Neural progenitor cell (in vitro differentiated cells): ENCODE measurements around the gene PTGIR.
A peak's percentile ranks its signal among the peaks of the same experiment; 100 is the strongest.

Experiments
- EZH2 ChIP-seq: fragments of 200-600 bp; sonication (generic); IDR thresholded peaks from 2 replicates; pipeline ENCODE4 v1.6.1; 2017; ENCODE audit warnings: antibody characterized with exemption, mild to moderate bottlenecking, moderate library complexity
- EZH2phosphoT487 ChIP-seq: fragments of 200-600 bp; sonication (generic); IDR thresholded peaks from 2 replicates; pipeline ENCODE4 v1.6.1; 2017; ENCODE audit warnings: antibody characterized with exemption
- TF ChIP-seq, protein P1 (sequence below): fragments of 200-600 bp; sonication (generic); IDR thresholded peaks from 2 replicates; pipeline ENCODE4 v1.5.1; 2017; ENCODE audit warnings: antibody characterized with exemption, mild to moderate bottlenecking

DNA sequence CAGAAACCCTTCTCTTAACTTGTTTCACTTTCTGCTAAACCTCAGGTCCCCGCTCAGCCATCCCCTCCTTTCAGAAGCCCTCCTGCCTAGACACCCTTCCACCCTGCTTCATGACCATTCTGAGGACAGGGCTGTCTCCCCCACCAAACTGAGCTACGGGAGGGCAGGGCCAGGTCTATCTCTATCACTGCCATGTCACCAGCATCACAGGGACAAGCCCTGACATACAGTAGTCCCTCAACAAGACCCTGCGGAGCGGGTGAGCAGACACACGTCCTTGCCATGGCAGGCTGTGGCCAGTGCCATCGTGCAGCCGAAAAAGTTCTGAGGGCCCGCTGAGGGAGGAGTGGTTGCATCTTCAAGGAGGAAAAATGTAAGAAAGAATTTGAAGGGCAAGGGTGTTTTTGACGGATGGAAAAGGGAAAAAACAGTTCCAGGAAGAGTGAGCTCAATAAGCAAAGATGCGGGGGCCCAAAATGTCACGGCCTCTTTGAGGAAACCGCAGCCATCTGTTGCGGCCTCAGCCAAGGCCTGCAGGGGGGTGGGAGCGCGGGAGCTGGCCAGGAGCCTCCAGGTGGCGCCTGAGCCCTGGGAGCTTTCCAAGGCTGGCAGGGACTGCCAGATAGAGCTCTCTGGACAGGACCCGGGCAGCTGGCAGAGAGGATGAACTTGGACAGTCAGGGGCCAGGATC is 8.1 kb downstream of the PTGIR start:
- TF ChIP-seq, protein P1, sequence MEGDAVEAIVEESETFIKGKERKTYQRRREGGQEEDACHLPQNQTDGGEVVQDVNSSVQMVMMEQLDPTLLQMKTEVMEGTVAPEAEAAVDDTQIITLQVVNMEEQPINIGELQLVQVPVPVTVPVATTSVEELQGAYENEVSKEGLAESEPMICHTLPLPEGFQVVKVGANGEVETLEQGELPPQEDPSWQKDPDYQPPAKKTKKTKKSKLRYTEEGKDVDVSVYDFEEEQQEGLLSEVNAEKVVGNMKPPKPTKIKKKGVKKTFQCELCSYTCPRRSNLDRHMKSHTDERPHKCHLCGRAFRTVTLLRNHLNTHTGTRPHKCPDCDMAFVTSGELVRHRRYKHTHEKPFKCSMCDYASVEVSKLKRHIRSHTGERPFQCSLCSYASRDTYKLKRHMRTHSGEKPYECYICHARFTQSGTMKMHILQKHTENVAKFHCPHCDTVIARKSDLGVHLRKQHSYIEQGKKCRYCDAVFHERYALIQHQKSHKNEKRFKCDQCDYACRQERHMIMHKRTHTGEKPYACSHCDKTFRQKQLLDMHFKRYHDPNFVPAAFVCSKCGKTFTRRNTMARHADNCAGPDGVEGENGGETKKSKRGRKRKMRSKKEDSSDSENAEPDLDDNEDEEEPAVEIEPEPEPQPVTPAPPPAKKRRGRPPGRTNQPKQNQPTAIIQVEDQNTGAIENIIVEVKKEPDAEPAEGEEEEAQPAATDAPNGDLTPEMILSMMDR: peak; percentile 73
- no peak for TF ChIP-seq EZH2
- no peak for TF ChIP-seq EZH2phosphoT487
